IMR-90 (cell line): ENCODE measurements around the gene DCAF11. TPM values are rescaled to one million over a fixed set of nuclear protein-coding genes. Genes with fewer than 3 reads are reported as not detected.

Experiments
- ATAC-seq: fragments of 200-7000 bp; cut with Tn5 transposase; 2 replicates; pipeline ENCODE4 v1.9.1; 2020; ENCODE audit warnings: low read depth, mild to moderate bottlenecking, moderate library complexity
- BruUV-seq: library from RNA; stranded (reverse); fragments of 400-500 nt; replicated peaks from 2 replicates; lab custom pipeline; 2021; lab: Mats Ljungman, UMichigan
- CTCF ChIA-PET: fragments of 300-600 bp; formaldehyde crosslinking; extraction: SDS; loops from one replicate; lab custom pipeline; 2021; ENCODE audit warnings: antibody characterized with exemption; lab: Yijun Ruan, JAX
- POLR2A ChIA-PET: fragments of 300-600 bp; sonication (Branson Sonifier 250); formaldehyde crosslinking; loops from one replicate; lab custom pipeline; 2022; ENCODE audit warnings: antibody characterized with exemption; ENCODE audit not compliant: unreplicated experiment; lab: Charles Lee
- DNase-seq: peaks from one replicate; pipeline ENCODE4 v3.0.0; 2013
- H2AFZ ChIP-seq: replicated peaks from 2 replicates; pipeline ENCODE3; 2013; ENCODE audit warnings: low read length, mild to moderate bottlenecking; ENCODE audit not compliant: poor library complexity
- H2AK5ac ChIP-seq: 2 replicates; pipeline ENCODE4 v1.6.1; 2013; ENCODE audit warnings: low read depth, low read length, inconsistent platforms
- H2AK9ac ChIP-seq: replicated peaks from 2 replicates; pipeline ENCODE3; 2013; ENCODE audit warnings: mild to moderate bottlenecking, low read depth, low read length, moderate library complexity; ENCODE audit not compliant: poor library complexity
- H2BK120ac ChIP-seq: 2 replicates; pipeline ENCODE4 v1.6.1; 2013; ENCODE audit warnings: low read depth, low read length, inconsistent platforms
- H2BK15ac ChIP-seq: 3 replicates; pipeline ENCODE4 v1.6.1; 2013; ENCODE audit warnings: low read depth, low read length, inconsistent platforms
- H2BK20ac ChIP-seq: 2 replicates; pipeline ENCODE4 v1.6.1; 2013; ENCODE audit warnings: low read depth, mild to moderate bottlenecking, inconsistent platforms, low read length, moderate library complexity
- H2BK5ac ChIP-seq: 2 replicates; pipeline ENCODE4 v1.6.1; 2013; ENCODE audit warnings: mild to moderate bottlenecking, low read depth, low read length, inconsistent platforms; ENCODE audit not compliant: poor library complexity, severe bottlenecking
- H3K14ac ChIP-seq: replicated peaks from 2 replicates; pipeline ENCODE4 v1.6.1; 2013; ENCODE audit warnings: low read depth, low read length, inconsistent platforms
- H3K18ac ChIP-seq: 2 replicates; pipeline ENCODE4 v1.6.1; 2013; ENCODE audit warnings: low read depth, low read length, control low read depth
- H3K23ac ChIP-seq: 2 replicates; pipeline ENCODE4 v1.6.1; 2013; ENCODE audit warnings: low read depth, low read length, inconsistent platforms
- H3K27ac ChIP-seq: 2 replicates; pipeline ENCODE4 v1.5.1; 2013; ENCODE audit warnings: mild to moderate bottlenecking, control low read depth, low read length; ENCODE audit not compliant: insufficient read depth
- H3K27me3 ChIP-seq: 2 replicates; pipeline ENCODE4 v1.6.1; 2013; ENCODE audit warnings: low read length; ENCODE audit not compliant: control insufficient read depth, insufficient read depth
- H3K36me3 ChIP-seq: 2 replicates; pipeline ENCODE4 v1.6.1; 2013; ENCODE audit warnings: low read length, mixed read lengths; ENCODE audit not compliant: control insufficient read depth, insufficient read depth
- H3K4ac ChIP-seq: 2 replicates; pipeline ENCODE4 v1.6.1; 2013; ENCODE audit warnings: low read depth, low read length, inconsistent platforms
- H3K4me1 ChIP-seq: 2 replicates; pipeline ENCODE4 v1.6.1; 2013; ENCODE audit warnings: low read length, mixed read lengths; ENCODE audit not compliant: control insufficient read depth, insufficient read depth
- H3K4me2 ChIP-seq: 2 replicates; pipeline ENCODE4 v1.6.1; 2013; ENCODE audit warnings: low read depth, mild to moderate bottlenecking, control low read depth, low read length, moderate library complexity
- H3K4me3 ChIP-seq: 2 replicates; pipeline ENCODE4 v1.5.1; 2013; ENCODE audit warnings: low read depth, mild to moderate bottlenecking, control low read depth, low read length, moderate library complexity; ENCODE audit not compliant: insufficient read depth
- H3K56ac ChIP-seq: 2 replicates; pipeline ENCODE4 v1.6.1; 2013; ENCODE audit warnings: low read length, inconsistent platforms; ENCODE audit not compliant: insufficient read depth; ENCODE audit errors: extremely low read depth
- H3K79me1 ChIP-seq, 2 experiments: 2 replicates each; pipeline ENCODE4 v1.6.1; 2013; ENCODE audit warnings: low read length in 2 of 2, inconsistent platforms in 1 of 2, low read depth in 1 of 2
- H3K9ac ChIP-seq: 2 replicates; pipeline ENCODE4 v1.6.1; 2013; ENCODE audit warnings: low read depth, low read length, control low read depth
- H3K9me1 ChIP-seq: 2 replicates; pipeline ENCODE4 v1.6.1; 2013; ENCODE audit warnings: low read length, inconsistent platforms; ENCODE audit not compliant: insufficient read depth
- H3K9me3 ChIP-seq: 2 replicates; pipeline ENCODE4 v1.6.1; 2013; ENCODE audit warnings: low read length; ENCODE audit not compliant: control insufficient read depth, insufficient read depth
- H4K20me1 ChIP-seq: 2 replicates; pipeline ENCODE4 v1.6.1; 2013; ENCODE audit warnings: low read length, inconsistent platforms; ENCODE audit not compliant: insufficient read depth
- H4K5ac ChIP-seq: 2 replicates; pipeline ENCODE4 v1.6.1; 2013; ENCODE audit warnings: mild to moderate bottlenecking, low read depth, low read length, control low read depth
- H4K8ac ChIP-seq, 2 experiments: 2 replicates each; pipeline ENCODE4 v1.6.1; 2013; ENCODE audit warnings: low read depth in 2 of 2, low read length in 2 of 2, control low read depth in 1 of 2, inconsistent platforms in 1 of 2
- H4K91ac ChIP-seq: 2 replicates; pipeline ENCODE4 v1.6.1; 2013; ENCODE audit warnings: low read depth, low read length, inconsistent platforms; ENCODE audit not compliant: insufficient read depth
- CEBPB ChIP-seq: IDR thresholded peaks from 2 replicates; pipeline ENCODE4 v1.6.1; 2012; ENCODE audit warnings: low read depth, low read length, improper control_type of control experiment
- CHD1 ChIP-seq: IDR thresholded peaks from 2 replicates; pipeline ENCODE4 v1.6.1; 2012; ENCODE audit warnings: low read depth, low read length, improper control_type of control experiment
- ELK1 ChIP-seq: fragments of 150-350 bp; IDR thresholded peaks from 2 replicates; pipeline ENCODE4 v1.6.1; 2016; ENCODE audit warnings: low read depth, mild to moderate bottlenecking, low read length, moderate library complexity, borderline replicate concordance
- NFE2L2 ChIP-seq: fragments of 150-350 bp; IDR thresholded peaks from 2 replicates; pipeline ENCODE4 v1.6.1; 2016; ENCODE audit warnings: low read depth, mild to moderate bottlenecking, low read length
- RAD21 ChIP-seq: IDR thresholded peaks from 2 replicates; pipeline ENCODE4 v1.6.1; 2012; ENCODE audit warnings: low read length, improper control_type of control experiment
- SMC3 ChIP-seq: fragments of 150-350 bp; IDR thresholded peaks from 2 replicates; pipeline ENCODE4 v1.6.1; 2016; ENCODE audit warnings: low read depth, mild to moderate bottlenecking, antibody characterized with exemption, low read length, moderate library complexity
- WGBS, 2 experiments: methylation state at CpG; one replicate each; pipeline versions ENCODE4 v1.1.5 to v1.1.7; 2013; ENCODE audit warnings: missing lambda C conversion rate in 2 of 2; ENCODE audit not compliant: insufficient read length in 1 of 2; ENCODE audit errors: extremely low coverage in 2 of 2; 5-methylcytosine and 5-hydroxymethylcytosine counted together
- dilution Hi-C: fragments of 300-500 bp; cut with HindIII; formaldehyde crosslinking; loops from one replicate; pipeline ENCODE4 v1.14.3; 2018; ENCODE audit warnings: low sequenced_read_pairs; ENCODE audit not compliant: unreplicated experiment
- in situ Hi-C: fragments of 300-500 bp; cut with MboI; formaldehyde crosslinking; loops from 3 replicates; pipeline ENCODE4 v1.14.3; 2019; ENCODE audit warnings: low sequenced_read_pairs, inconsistent platforms, mixed read lengths
- intact Hi-C: fragments of 100-400 bp; cut with micrococcal nuclease; formaldehyde crosslinking; loops from 2 replicates; pipeline ENCODE4 v1.10.0; 2022
- polyA plus RNA-seq, 3 experiments: library from polyadenylated mRNA; depleted of rRNA; stranded (reverse); fragments of >200 nt; gene quantifications; 2 replicates each; pipeline ENCODE4 v1.2.3, GENCODE V29; 2012; ENCODE audit warnings: low replicate concordance in 1 of 3
- total RNA-seq: library from RNA; depleted of rRNA; stranded (reverse); fragments of >200 nt; gene quantifications from 2 replicates; pipeline ENCODE4 v1.2.3, GENCODE V29; 2012
- TF ChIP-seq, protein P1 (sequence below): conservative IDR thresholded peaks from 2 replicates; pipeline ENCODE4 v1.5.1; 2012; ENCODE audit warnings: mild to moderate bottlenecking, low read depth, low read length, improper control_type of control experiment

The DCAF11 gene
- total and polyA plus RNA-seq, 2 of the 4 experiments (the other 2 are of a cell fraction) = 21.0 to 52.0 TPM

DNA sequence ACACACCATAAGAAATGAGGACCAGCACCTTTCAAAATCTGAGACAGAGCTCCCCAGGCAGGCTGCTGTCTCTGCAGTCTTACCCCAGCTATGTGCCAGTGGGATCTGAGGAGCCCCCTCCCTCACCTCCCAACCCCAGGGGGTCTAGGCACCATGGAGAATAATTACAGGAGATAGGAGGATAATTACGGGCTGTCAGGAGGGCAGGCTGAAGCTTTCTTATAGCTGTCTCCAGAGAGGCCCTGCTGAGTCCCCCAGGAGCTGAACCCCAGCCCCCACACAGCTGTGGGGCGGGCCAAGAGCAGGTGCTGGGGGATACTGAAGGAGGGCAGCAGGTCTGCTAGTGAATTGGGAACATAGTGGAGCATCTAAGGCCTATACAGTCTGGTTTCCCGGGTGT lies 36.4 kb upstream of the DCAF11 start:
- Histone ChIP-seq H4K5ac (no peak overlapping the region), H4K20me1 (no peaks in the 10 kb centered on the region; the same call in 1 of the 2 replicates), H3K4me3 (no peak overlapping the region), H3K4me1 (peaks cover 2% of the 10 kb centered on the region; the same call in 1 of the 2 replicates), H2AK5ac (no peak overlapping the region), H2BK15ac (no peak overlapping the region), H3K9me1 (no peaks in the 10 kb centered on the region), H4K8ac (no peak overlapping the region), H3K4me2 (no peak overlapping the region), H3K27ac (no peak overlapping the region), H2BK20ac (no peak overlapping the region), H3K23ac (no peak overlapping the region), H3K9me3 (no peaks in the 10 kb centered on the region), H3K4ac (no peak overlapping the region), H3K79me1 (no peaks in the 10 kb centered on the region), H2BK5ac (no peak overlapping the region), H2BK120ac (no peak overlapping the region), H2AFZ (no peak overlapping the region), H3K18ac (no peak overlapping the region), H3K56ac (no peak overlapping the region), H4K91ac (no peak overlapping the region), H3K14ac (no peak overlapping the region), H3K36me3 (no peaks in the 10 kb centered on the region), H2AK9ac (no peak overlapping the region), H3K9ac (no peak overlapping the region), H3K27me3 (peaks cover 90% of the 10 kb centered on the region)
- dilution Hi-C loops (no loop called here), in situ Hi-C loops (no loop called here), intact Hi-C loops (no loop called here)
- ChIA-PET CTCF (no interaction called here), POLR2A (interaction anchor here (0.5 kb wide), 1 partner anchor 10 kb away, joined by 6 read pairs; no protein-coding TSS in a partner anchor)
- no peak for TF ChIP-seq SMC3
- no peak for TF ChIP-seq ELK1
- TF ChIP-seq RAD21 = no peak
- TF ChIP-seq CHD1 = no peak
- TF ChIP-seq CEBPB = no peak
- TF ChIP-seq, protein P1, sequence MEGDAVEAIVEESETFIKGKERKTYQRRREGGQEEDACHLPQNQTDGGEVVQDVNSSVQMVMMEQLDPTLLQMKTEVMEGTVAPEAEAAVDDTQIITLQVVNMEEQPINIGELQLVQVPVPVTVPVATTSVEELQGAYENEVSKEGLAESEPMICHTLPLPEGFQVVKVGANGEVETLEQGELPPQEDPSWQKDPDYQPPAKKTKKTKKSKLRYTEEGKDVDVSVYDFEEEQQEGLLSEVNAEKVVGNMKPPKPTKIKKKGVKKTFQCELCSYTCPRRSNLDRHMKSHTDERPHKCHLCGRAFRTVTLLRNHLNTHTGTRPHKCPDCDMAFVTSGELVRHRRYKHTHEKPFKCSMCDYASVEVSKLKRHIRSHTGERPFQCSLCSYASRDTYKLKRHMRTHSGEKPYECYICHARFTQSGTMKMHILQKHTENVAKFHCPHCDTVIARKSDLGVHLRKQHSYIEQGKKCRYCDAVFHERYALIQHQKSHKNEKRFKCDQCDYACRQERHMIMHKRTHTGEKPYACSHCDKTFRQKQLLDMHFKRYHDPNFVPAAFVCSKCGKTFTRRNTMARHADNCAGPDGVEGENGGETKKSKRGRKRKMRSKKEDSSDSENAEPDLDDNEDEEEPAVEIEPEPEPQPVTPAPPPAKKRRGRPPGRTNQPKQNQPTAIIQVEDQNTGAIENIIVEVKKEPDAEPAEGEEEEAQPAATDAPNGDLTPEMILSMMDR = no peak
- no peak for TF ChIP-seq NFE2L2
- no CpG with 5 or more reads among the region's 3 CpGs for WGBS, 2 experiments
- ATAC-seq = no peak
- no TSS peak for BruUV-seq
- no peak for DNase-seq
